PC-3 (cell line): ENCODE measurements around the gene VPS26C. TPM values are rescaled to one million over a fixed set of nuclear protein-coding genes. Genes with fewer than 3 reads are reported as not detected.

Experiments used
- ATAC-seq: fragments of 200-7000 bp; cut with Tn5 transposase; 2 replicates; pipeline ENCODE4 v1.9.1; 2020; ENCODE audit warnings: mild to moderate bottlenecking, moderate library complexity
- BruUV-seq: library from RNA; stranded (reverse); fragments of 400-500 nt; replicated peaks from 2 replicates; lab custom pipeline; 2021; lab: Mats Ljungman, UMichigan
- CTCF ChIA-PET: fragments of 300-600 bp; sonication (Branson Sonifier 250); formaldehyde crosslinking; loops from one replicate; lab custom pipeline; 2022; ENCODE audit warnings: antibody characterized with exemption; lab: Charles Lee
- POLR2A ChIA-PET: fragments of 300-600 bp; sonication (Branson Sonifier 250); formaldehyde crosslinking; loops from one replicate; lab custom pipeline; 2022; ENCODE audit warnings: antibody characterized with exemption; ENCODE audit not compliant: unreplicated experiment; lab: Charles Lee
- DNase-seq: peaks from one replicate; pipeline ENCODE4 v3.0.0-alpha.2; 2015
- H2AFZ ChIP-seq: fragments of 300-600 bp; sonication (generic); 2 replicates; pipeline ENCODE4 v1.6.0; 2016; ENCODE audit warnings: antibody characterized with exemption, low read length
- H3F3A ChIP-seq: fragments of 300-600 bp; sonication (generic); one replicate; pipeline ENCODE4 v1.6.0; 2017; ENCODE audit warnings: antibody characterized with exemption, low read length, control low read depth, mild to moderate bottlenecking; ENCODE audit not compliant: unreplicated experiment
- H3K27ac ChIP-seq: fragments of 300-600 bp; sonication (generic); 2 replicates; pipeline ENCODE4 v1.5.1; 2016; ENCODE audit warnings: mild to moderate bottlenecking, low read length
- H3K27me3 ChIP-seq: fragments of 300-600 bp; sonication (generic); 2 replicates; pipeline ENCODE4 v1.6.1; 2016; ENCODE audit warnings: low read length, mixed read lengths
- H3K36me3 ChIP-seq: fragments of 300-600 bp; sonication (generic); 2 replicates; pipeline ENCODE4 v1.6.1; 2016; ENCODE audit warnings: low read depth, mixed run types, low read length, mixed read lengths
- H3K4me1 ChIP-seq: fragments of 300-600 bp; sonication (generic); 2 replicates; pipeline ENCODE4 v1.5.1; 2016; ENCODE audit warnings: low read length; ENCODE audit not compliant: insufficient read depth
- H3K4me2 ChIP-seq: fragments of 300-600 bp; sonication (generic); 2 replicates; pipeline ENCODE4 v1.6.0; 2016; ENCODE audit warnings: low read length
- H3K4me3 ChIP-seq: fragments of 300-600 bp; sonication (generic); 2 replicates; pipeline ENCODE4 v1.5.1; 2016; ENCODE audit warnings: mild to moderate bottlenecking, low read length, mixed read lengths
- H3K79me2 ChIP-seq: fragments of 300-600 bp; sonication (generic); 2 replicates; pipeline ENCODE4 v1.6.1; 2017; ENCODE audit warnings: low read length, mixed read lengths
- H3K9ac ChIP-seq: fragments of 300-600 bp; sonication (generic); 2 replicates; pipeline ENCODE4 v1.6.0; 2016; ENCODE audit warnings: mild to moderate bottlenecking, low read length
- H3K9me2 ChIP-seq: fragments of 300-600 bp; sonication (generic); replicated peaks from 2 replicates; pipeline ENCODE4 v1.6.1; 2016; ENCODE audit warnings: mixed run types, low read length, mixed read lengths
- H3K9me3 ChIP-seq: fragments of 300-600 bp; sonication (generic); 2 replicates; pipeline ENCODE4 v1.6.1; 2016; ENCODE audit warnings: low read length, mixed read lengths
- H4K20me1 ChIP-seq: fragments of 300-600 bp; sonication (generic); 2 replicates; pipeline ENCODE4 v1.6.1; 2016; ENCODE audit warnings: low read length, mixed read lengths
- EZH2 ChIP-seq: fragments of 300-600 bp; sonication (generic); IDR thresholded peaks from one replicate; pipeline ENCODE4 v1.6.1; 2017; ENCODE audit warnings: antibody characterized with exemption, mild to moderate bottlenecking, low read length; ENCODE audit not compliant: unreplicated experiment
- EZH2phosphoT487 ChIP-seq: fragments of 300-600 bp; sonication (generic); IDR thresholded peaks from 2 replicates; pipeline ENCODE4 v1.6.1; 2018; ENCODE audit warnings: mild to moderate bottlenecking, antibody characterized with exemption, low read length, borderline replicate concordance
- intact Hi-C: fragments of 100-400 bp; cut with micrococcal nuclease; formaldehyde crosslinking; loops from 2 replicates; pipeline ENCODE4 v1.9.0; 2023
- total RNA-seq: library from RNA; depleted of rRNA; stranded (reverse); fragments of >200 nt; gene quantifications from 2 replicates; pipeline ENCODE4 v1.2.3, GENCODE V29; 2014
- TF ChIP-seq, protein P1 (sequence below): fragments of 300-600 bp; sonication (generic); conservative IDR thresholded peaks from 2 replicates; pipeline ENCODE4 v1.5.1; 2017; ENCODE audit warnings: antibody characterized with exemption, low read depth, mild to moderate bottlenecking, low read length

VPS26C gene
- total RNA-seq, 1 experiment from 2014 or later, result 63.3 TPM

- Histone ChIP-seq H3F3A (no peaks in the 10 kb centered on the region), H4K20me1 (no peaks in the 10 kb centered on the region), H3K9ac (no peak overlapping the region), H3K4me3 (no peak overlapping the region), H3K36me3 (0 out of 2 replicates have a peak, but pooled peaks cover 3% of the 10 kb centered on the region), H3K4me1 (no peaks in the 10 kb centered on the region), H2AFZ (no peak overlapping the region), H3K9me3 (no peaks in the 10 kb centered on the region), H3K9me2 (no peaks in the 10 kb centered on the region), H3K27me3 (no peaks in the 10 kb centered on the region), H3K79me2 (peaks cover 79% of the 10 kb centered on the region), H3K4me2 (no peak overlapping the region), H3K27ac (no peak overlapping the region)
- intact Hi-C loops, result no loop called here
- DNase-seq, result no peak
- TF ChIP-seq EZH2phosphoT487 (no peak), EZH2 (no peak)
- TF ChIP-seq, protein P1, sequence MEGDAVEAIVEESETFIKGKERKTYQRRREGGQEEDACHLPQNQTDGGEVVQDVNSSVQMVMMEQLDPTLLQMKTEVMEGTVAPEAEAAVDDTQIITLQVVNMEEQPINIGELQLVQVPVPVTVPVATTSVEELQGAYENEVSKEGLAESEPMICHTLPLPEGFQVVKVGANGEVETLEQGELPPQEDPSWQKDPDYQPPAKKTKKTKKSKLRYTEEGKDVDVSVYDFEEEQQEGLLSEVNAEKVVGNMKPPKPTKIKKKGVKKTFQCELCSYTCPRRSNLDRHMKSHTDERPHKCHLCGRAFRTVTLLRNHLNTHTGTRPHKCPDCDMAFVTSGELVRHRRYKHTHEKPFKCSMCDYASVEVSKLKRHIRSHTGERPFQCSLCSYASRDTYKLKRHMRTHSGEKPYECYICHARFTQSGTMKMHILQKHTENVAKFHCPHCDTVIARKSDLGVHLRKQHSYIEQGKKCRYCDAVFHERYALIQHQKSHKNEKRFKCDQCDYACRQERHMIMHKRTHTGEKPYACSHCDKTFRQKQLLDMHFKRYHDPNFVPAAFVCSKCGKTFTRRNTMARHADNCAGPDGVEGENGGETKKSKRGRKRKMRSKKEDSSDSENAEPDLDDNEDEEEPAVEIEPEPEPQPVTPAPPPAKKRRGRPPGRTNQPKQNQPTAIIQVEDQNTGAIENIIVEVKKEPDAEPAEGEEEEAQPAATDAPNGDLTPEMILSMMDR, result no peak
- ChIA-PET CTCF (no interaction called here), POLR2A (no interaction called here)
- no peak for ATAC-seq
- no TSS peak for BruUV-seq
Observed at GRCh38 chr21:37245151-37245550, 22.0 kb downstream of the VPS26C start.

DNA sequence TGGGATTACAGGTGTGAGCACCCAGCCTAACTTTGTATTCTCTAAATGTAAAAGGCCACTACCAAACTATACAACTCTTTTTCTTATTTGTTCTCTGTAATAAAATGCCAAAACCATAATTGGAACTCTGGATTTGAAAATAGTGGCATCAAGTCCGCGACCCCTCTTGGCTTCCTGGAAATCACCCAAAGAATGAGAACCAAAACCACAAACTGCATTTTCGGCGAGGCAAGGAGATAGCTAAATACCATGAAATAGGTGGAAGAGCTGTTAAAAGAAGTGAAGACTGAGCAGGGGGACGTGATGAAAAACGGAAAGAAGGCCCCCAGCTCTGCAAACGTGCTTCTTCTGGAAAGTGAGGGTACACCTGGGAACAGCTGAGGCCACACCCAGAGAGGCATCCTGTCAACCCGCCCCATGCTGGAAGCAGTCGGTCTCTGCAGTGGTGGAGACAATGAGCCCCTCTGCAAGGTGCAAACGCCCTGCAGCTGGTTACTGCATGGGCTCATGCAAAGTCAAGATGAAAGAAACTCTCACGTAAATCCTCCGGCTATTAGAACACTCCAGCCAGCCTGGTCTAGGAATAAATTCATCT lies 22.5 kb downstream of the VPS26C start:
- 0 out of 2 replicates have a peak, but pooled peaks cover 3% of the 10 kb centered on the region for H3K36me3 ChIP-seq
- ChIA-PET POLR2A (no interaction called here), CTCF (no interaction called here)
- no peaks in the 10 kb centered on the region for H3F3A ChIP-seq
- H4K20me1 ChIP-seq, result no peaks in the 10 kb centered on the region
- TF ChIP-seq, protein P1, result no peak
- TF ChIP-seq EZH2phosphoT487 (no peak), EZH2 (no peak)
- no peaks in the 10 kb centered on the region for H3K9me3 ChIP-seq
- H3K4me2 ChIP-seq, result no peak overlapping the region
- H3K4me1 ChIP-seq, result no peaks in the 10 kb centered on the region
- H3K27ac ChIP-seq, result no peak overlapping the region
- H3K79me2 ChIP-seq, result peaks cover 73% of the 10 kb centered on the region
- H3K4me3 ChIP-seq, result no peak overlapping the region
- no peaks in the 10 kb centered on the region for H3K27me3 ChIP-seq
- BruUV-seq, result no TSS peak
- no peak overlapping the region for H3K9ac ChIP-seq
- ATAC-seq (no peak), DNase-seq (no peak)
- H3K9me2 ChIP-seq, result no peaks in the 10 kb centered on the region
- H2AFZ ChIP-seq, result no peak overlapping the region
- intact Hi-C loops, result no loop called here

DNA sequence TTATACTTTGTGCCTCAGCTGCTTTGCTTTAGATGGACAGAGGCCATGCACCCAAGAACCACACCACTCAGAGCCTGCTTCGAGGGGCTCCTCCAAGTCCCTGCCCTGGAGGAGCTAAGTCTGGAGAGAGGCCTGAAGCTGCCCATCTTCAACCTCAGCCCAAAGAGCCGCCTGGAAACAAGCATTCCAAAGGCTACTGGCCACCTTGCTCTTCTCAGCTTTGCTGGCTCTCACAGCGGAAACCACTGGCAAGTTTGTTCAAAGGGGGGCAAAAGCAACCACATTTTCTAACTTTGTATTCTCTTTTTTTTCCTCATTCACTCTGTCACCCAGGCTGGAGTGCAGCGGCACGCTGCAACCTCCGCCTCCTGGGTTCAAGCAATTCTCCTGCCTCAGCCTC lies 23.2 kb downstream of the VPS26C start:
- no peaks in the 10 kb centered on the region for H3K9me2 ChIP-seq
- H3K9ac ChIP-seq, result no peak overlapping the region
- no peaks in the 10 kb centered on the region for H3F3A ChIP-seq
- H4K20me1 ChIP-seq, result no peaks in the 10 kb centered on the region
- no peaks in the 10 kb centered on the region for H3K27me3 ChIP-seq
- no TSS peak for BruUV-seq
- CTCF ChIA-PET, result no interaction called here
- H3K9me3 ChIP-seq, result no peaks in the 10 kb centered on the region
- no peaks in the 10 kb centered on the region for H3K4me1 ChIP-seq
- ATAC-seq, result no peak
- intact Hi-C loops, result no loop called here
- TF ChIP-seq EZH2phosphoT487 (no peak), EZH2 (no peak)
- TF ChIP-seq, protein P1, result no peak
- POLR2A ChIA-PET, result no interaction called here
- no peak overlapping the region for H3K4me3 ChIP-seq
- no peak for DNase-seq
- peaks cover 67% of the 10 kb centered on the region for H3K79me2 ChIP-seq
- no peak overlapping the region for H3K27ac ChIP-seq
- no peak overlapping the region for H3K4me2 ChIP-seq
- H2AFZ ChIP-seq, result no peak overlapping the region
- 0 out of 2 replicates have a peak, but pooled peaks cover 3% of the 10 kb centered on the region for H3K36me3 ChIP-seq
